ENCODE data around the gene E2F4. TPM values are rescaled to one million over a fixed set of nuclear protein-coding genes. Genes with fewer than 3 reads are reported as not detected.

Gene E2F4
- polyA plus RNA-seq, 1 donor (not counting 4 experiments of a cell fraction or from before 2014, with no cell fraction given): 64.7 TPM

GRCh38 chr16:67161595-67162058 is 30.3 kb upstream of the E2F4 start:
- Histone ChIP-seq H3K27me3 (ENCODE audit: control insufficient read depth, extremely low read depth, insufficient read depth, low read length) (peaks cover 7% of the 10 kb centered on the region), H4K20me1 (ENCODE audit: control insufficient read depth, extremely low read depth, insufficient read depth, low read length) (no peaks in the 10 kb centered on the region), H2AFZ (ENCODE audit: control insufficient read depth, low read length) (no peak overlapping the region), H3K27ac (ENCODE audit: control insufficient read depth, insufficient read depth, low read length) (no peak overlapping the region), H3K9ac (ENCODE audit: control insufficient read depth, extremely low read depth, insufficient read depth, low read length) (no peak overlapping the region), H3K4me3 (ENCODE audit: control insufficient read depth in 2 of 3, extremely low read depth in 1 of 3, insufficient read depth in 2 of 3, low read depth in 1 of 3, low read length in 3 of 3) (no peak overlapping the region), H3K9me1 (ENCODE audit: control insufficient read depth, extremely low read depth, insufficient read depth, low read length) (peaks cover 3% of the 10 kb centered on the region), H3K4me2 (ENCODE audit: control insufficient read depth, extremely low read depth, insufficient read depth, low read depth, low read length) (peak overlapping the region; percentile 92), H3K4me1 (ENCODE audit: control insufficient read depth, extremely low read depth, insufficient read depth, low read length) (peaks cover 30% of the 10 kb centered on the region), H3K79me2 (ENCODE audit: control insufficient read depth, insufficient read depth, low read length) (no peaks in the 10 kb centered on the region), H3K36me3 (ENCODE audit: control insufficient read depth in 2 of 2, extremely low read depth in 1 of 2, insufficient read depth in 2 of 2, low read length in 2 of 2) (no peaks in the 10 kb centered on the region), H3K9me3 (ENCODE audit: control insufficient read depth, low read depth, low read length) (no peaks in the 10 kb centered on the region)
- no peak for DNase-seq (ENCODE audit: low read depth, low spot score)
- no peak for TF ChIP-seq EZH2 (IDR thresholded peaks at IDR 0.05; ENCODE audit: low read length)
- no peak for TF ChIP-seq CTCF (optimal IDR thresholded peaks at IDR 0.05 in 1 of 3, IDR thresholded peaks at IDR 0.05 in 1 of 3, conservative IDR thresholded peaks at IDR 0.05 in 1 of 3; ENCODE audit: extremely low read depth in 1 of 3, insufficient read depth in 2 of 3, low read length in 3 of 3)
- dilution Hi-C loops (cut with MboI; ENCODE audit: extremely low pct_ligation_motif_present, low sequenced_read_pairs): no loop called here
- FAIRE-seq: no peak

- H3K4me1 ChIP-seq (ENCODE audit: control insufficient read depth, extremely low read depth, insufficient read depth, low read length): peaks cover 30% of the 10 kb centered on the region
Observed at GRCh38 chr16:67162506-67163163, 29.3 kb upstream of the E2F4 start.

More at GRCh38 chr16:67162506-67163163, 29.3 kb upstream of the E2F4 start:
- H3K4me2 ChIP-seq (ENCODE audit: control insufficient read depth, extremely low read depth, insufficient read depth, low read depth, low read length): peak overlapping the region; percentile 65
- dilution Hi-C loops (cut with MboI; ENCODE audit: extremely low pct_ligation_motif_present, low sequenced_read_pairs): no loop called here
- no peak overlapping the region for H2AFZ ChIP-seq (ENCODE audit: control insufficient read depth, low read length)
- no peaks in the 10 kb centered on the region for H4K20me1 ChIP-seq (ENCODE audit: control insufficient read depth, extremely low read depth, insufficient read depth, low read length)
- DNase-seq (ENCODE audit: low read depth, low spot score) (no peak), FAIRE-seq (no peak)
- H3K36me3 ChIP-seq (ENCODE audit: control insufficient read depth in 2 of 2, extremely low read depth in 1 of 2, insufficient read depth in 2 of 2, low read length in 2 of 2): no peaks in the 10 kb centered on the region
- peak overlapping the region in 1 of 3 experiments; percentile 56 for H3K4me3 ChIP-seq (ENCODE audit: control insufficient read depth in 2 of 3, extremely low read depth in 1 of 3, insufficient read depth in 2 of 3, low read depth in 1 of 3, low read length in 3 of 3)
- H3K9me1 ChIP-seq (ENCODE audit: control insufficient read depth, extremely low read depth, insufficient read depth, low read length): no peaks in the 10 kb centered on the region
- H3K27me3 ChIP-seq (ENCODE audit: control insufficient read depth, extremely low read depth, insufficient read depth, low read length): peaks cover 7% of the 10 kb centered on the region
- H3K9ac ChIP-seq (ENCODE audit: control insufficient read depth, extremely low read depth, insufficient read depth, low read length): no peak overlapping the region
- TF ChIP-seq CTCF (optimal IDR thresholded peaks at IDR 0.05 in 1 of 3, IDR thresholded peaks at IDR 0.05 in 1 of 3, conservative IDR thresholded peaks at IDR 0.05 in 1 of 3; ENCODE audit: extremely low read depth in 1 of 3, insufficient read depth in 2 of 3, low read length in 3 of 3) (no peak), EZH2 (IDR thresholded peaks at IDR 0.05; ENCODE audit: low read length) (no peak)
- H3K9me3 ChIP-seq (ENCODE audit: control insufficient read depth, low read depth, low read length): no peaks in the 10 kb centered on the region
- no peak overlapping the region for H3K27ac ChIP-seq (ENCODE audit: control insufficient read depth, insufficient read depth, low read length)
- no peaks in the 10 kb centered on the region for H3K79me2 ChIP-seq (ENCODE audit: control insufficient read depth, insufficient read depth, low read length)
